Panc1 (cell line): ENCODE measurements around the gene ARHGEF12.
A peak's percentile ranks its signal among the peaks of the same experiment; 100 is the strongest.

Experiments used
- POLR2AphosphoS5 ChIP-seq: IDR thresholded peaks from 2 replicates; pipeline ENCODE4 v1.6.1; 2012; ENCODE audit warnings: mild to moderate bottlenecking, low read depth, low read length, moderate library complexity
- TCF7L2 ChIP-seq: IDR thresholded peaks from 2 replicates; pipeline ENCODE4 v1.6.1; 2011; ENCODE audit warnings: mild to moderate bottlenecking, low read depth, low read length, inconsistent platforms
- TF ChIP-seq, protein P1 (sequence below): fragments of 450-650 bp; IDR thresholded peaks from 2 replicates; pipeline ENCODE4 v1.5.1; 2017; ENCODE audit warnings: mild to moderate bottlenecking

DNA sequence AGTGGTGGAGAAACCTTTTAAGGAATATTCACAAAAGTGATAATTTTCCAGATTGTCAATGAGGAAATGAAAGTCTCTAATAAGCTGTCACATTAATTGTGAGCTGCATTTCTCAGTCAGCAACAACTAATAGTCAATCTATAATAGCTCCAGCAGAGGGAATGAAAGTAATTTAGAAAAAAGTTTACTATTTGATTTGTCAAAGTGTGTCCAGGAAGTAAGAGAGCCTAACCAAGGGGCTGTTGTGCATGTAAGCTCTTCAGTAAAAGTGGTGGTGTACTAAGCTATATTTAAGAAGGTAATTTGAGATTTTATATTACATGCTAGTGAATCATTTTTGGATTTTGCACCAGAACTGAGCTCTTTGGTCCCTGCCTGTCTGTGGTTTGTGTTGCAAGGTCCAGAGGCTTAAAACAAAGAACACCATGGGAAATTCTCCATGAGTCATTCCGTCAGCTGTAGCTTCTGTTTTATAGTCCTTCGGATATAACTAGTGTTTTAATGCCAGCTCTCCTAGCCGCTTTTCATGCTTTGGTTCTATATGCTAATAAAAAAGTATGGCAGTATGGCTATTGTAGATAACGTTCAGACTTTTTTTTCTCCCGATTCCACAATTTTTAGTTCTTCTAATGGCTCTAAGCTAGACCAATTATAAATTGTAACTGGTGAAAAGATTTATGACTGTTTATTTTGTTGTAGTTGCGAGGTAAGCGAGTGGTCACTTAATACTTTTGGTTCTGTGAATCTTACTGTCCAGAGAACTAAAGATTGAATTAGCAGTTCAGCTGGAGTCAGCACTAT is 64.6 kb downstream of the ARHGEF12 start:
- TF ChIP-seq POLR2AphosphoS5 (peak; percentile 77; the same call in 1 of the 2 replicates), TCF7L2 (peak; percentile 99)
- TF ChIP-seq, protein P1, sequence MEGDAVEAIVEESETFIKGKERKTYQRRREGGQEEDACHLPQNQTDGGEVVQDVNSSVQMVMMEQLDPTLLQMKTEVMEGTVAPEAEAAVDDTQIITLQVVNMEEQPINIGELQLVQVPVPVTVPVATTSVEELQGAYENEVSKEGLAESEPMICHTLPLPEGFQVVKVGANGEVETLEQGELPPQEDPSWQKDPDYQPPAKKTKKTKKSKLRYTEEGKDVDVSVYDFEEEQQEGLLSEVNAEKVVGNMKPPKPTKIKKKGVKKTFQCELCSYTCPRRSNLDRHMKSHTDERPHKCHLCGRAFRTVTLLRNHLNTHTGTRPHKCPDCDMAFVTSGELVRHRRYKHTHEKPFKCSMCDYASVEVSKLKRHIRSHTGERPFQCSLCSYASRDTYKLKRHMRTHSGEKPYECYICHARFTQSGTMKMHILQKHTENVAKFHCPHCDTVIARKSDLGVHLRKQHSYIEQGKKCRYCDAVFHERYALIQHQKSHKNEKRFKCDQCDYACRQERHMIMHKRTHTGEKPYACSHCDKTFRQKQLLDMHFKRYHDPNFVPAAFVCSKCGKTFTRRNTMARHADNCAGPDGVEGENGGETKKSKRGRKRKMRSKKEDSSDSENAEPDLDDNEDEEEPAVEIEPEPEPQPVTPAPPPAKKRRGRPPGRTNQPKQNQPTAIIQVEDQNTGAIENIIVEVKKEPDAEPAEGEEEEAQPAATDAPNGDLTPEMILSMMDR, result no peak
